CD14-positive monocyte (primary cell): ENCODE data around the gene ROBO4. TPM values are rescaled to one million over a fixed set of nuclear protein-coding genes. Genes with fewer than 3 reads are reported as not detected.

Experiments used
- DNase-seq, 3 donors: peaks; one replicate each; pipeline ENCODE4 v3.0.0-alpha.2; 2011 to 2022
- H2AFZ ChIP-seq: 2 replicates; pipeline ENCODE4 v1.6.0; 2012; ENCODE audit warnings: mild to moderate bottlenecking, low read depth, low read length, inconsistent platforms; ENCODE audit not compliant: insufficient read depth, poor library complexity, severe bottlenecking
- H3K27ac ChIP-seq, 2 donors: 1 replicate in 1 of 2; 2 replicates in 1 of 2; pipeline ENCODE4 v1.5.1; 2012 to 2013; ENCODE audit warnings: low read length in 2 of 2, control low read depth in 1 of 2, inconsistent platforms in 1 of 2, low read depth in 1 of 2, mild to moderate bottlenecking in 1 of 2
- H3K27me3 ChIP-seq, 2 donors: one replicate each; pipeline versions ENCODE4 v1.6.0 to v1.6.1; 2011 to 2013; ENCODE audit warnings: low read length in 2 of 2; ENCODE audit not compliant: control insufficient read depth in 2 of 2, insufficient read depth in 2 of 2
- H3K36me3 ChIP-seq, 2 donors: replicated peaks in 1 of 2; 1 replicate in 1 of 2; 2 replicates in 1 of 2; pipeline versions ENCODE4 v1.5.1 to v1.6.1; 2012 to 2013; ENCODE audit warnings: low read length in 2 of 2, control low read depth in 1 of 2, inconsistent platforms in 1 of 2, mild to moderate bottlenecking in 1 of 2; ENCODE audit not compliant: insufficient read depth in 2 of 2, control insufficient read depth in 1 of 2
- H3K4me1 ChIP-seq, 2 donors: 1 replicate in 1 of 2; 2 replicates in 1 of 2; pipeline versions ENCODE4 v1.5.1 to v1.6.1; 2012 to 2013; ENCODE audit warnings: low read length in 2 of 2, control low read depth in 1 of 2, inconsistent platforms in 1 of 2, mild to moderate bottlenecking in 1 of 2, moderate library complexity in 1 of 2; ENCODE audit not compliant: insufficient read depth in 2 of 2, control insufficient read depth in 1 of 2
- H3K4me2 ChIP-seq: replicated peaks from 2 replicates; pipeline ENCODE3; 2012; ENCODE audit warnings: low read length, moderate library complexity, mild to moderate bottlenecking; ENCODE audit not compliant: poor library complexity, severe bottlenecking; ENCODE audit errors: extremely low read depth
- H3K4me3 ChIP-seq, 3 experiments: fragments of 200-600 bp in 1 of 3; sonication (generic) in 1 of 3; replicated peaks in 1 of 3; 1 replicate in 2 of 3; 2 replicates in 1 of 3; pipeline ENCODE4 v1.5.1; 2011 to 2013; ENCODE audit warnings: low read length in 3 of 3, mild to moderate bottlenecking in 3 of 3, control low read depth in 2 of 3, low read depth in 2 of 3, inconsistent platforms in 1 of 3, moderate library complexity in 1 of 3
- H3K79me2 ChIP-seq: 2 replicates; pipeline ENCODE4 v1.6.0; 2012; ENCODE audit warnings: mild to moderate bottlenecking, control low read depth, inconsistent platforms, low read length, moderate library complexity; ENCODE audit not compliant: insufficient read depth
- H3K9ac ChIP-seq: 2 replicates; pipeline ENCODE4 v1.6.0; 2017; ENCODE audit warnings: low read length, mild to moderate bottlenecking; ENCODE audit not compliant: insufficient read depth, poor library complexity, severe bottlenecking
- H3K9me3 ChIP-seq, 2 donors: replicated peaks in 1 of 2; 1 replicate in 1 of 2; 2 replicates in 1 of 2; pipeline versions ENCODE4 v1.5.1 to v1.6.1; 2012 to 2013; ENCODE audit warnings: low read length in 2 of 2, control low read depth in 1 of 2; ENCODE audit not compliant: control insufficient read depth in 1 of 2, insufficient read depth in 1 of 2
- H4K20me1 ChIP-seq: 2 replicates; pipeline ENCODE4 v1.6.0; 2012; ENCODE audit warnings: mild to moderate bottlenecking, low read length, control low read depth, moderate library complexity; ENCODE audit not compliant: insufficient read depth
- H3K27ac Mint-ChIP-seq, 7 donors: one replicate each; pipeline ENCODE4 v1.8.0; 2020; ENCODE audit warnings: mild to moderate bottlenecking in 7 of 7, mixed read lengths in 7 of 7, moderate library complexity in 6 of 7, inconsistent platforms in 2 of 7
- H3K27me3 Mint-ChIP-seq, 3 donors: one replicate each; pipeline ENCODE4 v1.8.0; 2021 to 2022; ENCODE audit warnings: low read depth in 3 of 3, mild to moderate bottlenecking in 3 of 3, mixed read lengths in 3 of 3, moderate library complexity in 3 of 3, inconsistent platforms in 1 of 3
- H3K36me3 Mint-ChIP-seq, 2 donors: one replicate each; pipeline ENCODE4 v1.8.0; 2020; ENCODE audit warnings: mixed read lengths in 2 of 2, inconsistent platforms in 1 of 2, mild to moderate bottlenecking in 1 of 2
- H3K4me1 Mint-ChIP-seq: one replicate; pipeline ENCODE4 v1.8.0; 2020; ENCODE audit warnings: mild to moderate bottlenecking, mixed read lengths
- H3K4me3 Mint-ChIP-seq, 2 donors: one replicate each; pipeline ENCODE4 v1.8.0; 2020; ENCODE audit warnings: mild to moderate bottlenecking in 2 of 2, mixed read lengths in 2 of 2, moderate library complexity in 1 of 2
- H3K9me3 Mint-ChIP-seq, 7 donors: one replicate each; pipeline ENCODE4 v1.8.0; 2020 to 2022; ENCODE audit warnings: mixed read lengths in 7 of 7, mild to moderate bottlenecking in 6 of 7, moderate library complexity in 6 of 7, inconsistent platforms in 2 of 7
- WGBS: methylation state at CpG from one replicate; pipeline ENCODE4 v1.1.5; 2013; ENCODE audit warnings: missing lambda C conversion rate; ENCODE audit not compliant: insufficient coverage; 5-methylcytosine and 5-hydroxymethylcytosine counted together
- intact Hi-C, 2 donors: fragments of 100-400 bp; cut with micrococcal nuclease; formaldehyde crosslinking; loops; one replicate each; pipeline versions ENCODE4 v1.15.0 to v1.15.1; 2023
- polyA plus RNA-seq, 3 donors: library from polyadenylated mRNA; depleted of rRNA in 1 of 3; unstranded in 2 of 3; stranded (reverse) in 1 of 3; fragments of 300-500 nt in 2 of 3; fragments of >200 nt in 1 of 3; fragmentation: Illumina TruSeq in 2 of 3; gene quantifications; 1 replicate in 2 of 3; 2 replicates in 1 of 3; pipeline ENCODE4 v1.2.3, GENCODE V29; 2012 to 2021
- TF ChIP-seq, protein P1 (sequence below): fragments of 200-600 bp; IDR thresholded peaks from one replicate; pipeline ENCODE4 v1.8.0; 2022; ENCODE audit warnings: antibody characterized with exemption, mild to moderate bottlenecking

ROBO4 gene
- polyA plus RNA-seq, 3 donors, result 0.19 to 0.20 TPM; not detected in 1

DNA sequence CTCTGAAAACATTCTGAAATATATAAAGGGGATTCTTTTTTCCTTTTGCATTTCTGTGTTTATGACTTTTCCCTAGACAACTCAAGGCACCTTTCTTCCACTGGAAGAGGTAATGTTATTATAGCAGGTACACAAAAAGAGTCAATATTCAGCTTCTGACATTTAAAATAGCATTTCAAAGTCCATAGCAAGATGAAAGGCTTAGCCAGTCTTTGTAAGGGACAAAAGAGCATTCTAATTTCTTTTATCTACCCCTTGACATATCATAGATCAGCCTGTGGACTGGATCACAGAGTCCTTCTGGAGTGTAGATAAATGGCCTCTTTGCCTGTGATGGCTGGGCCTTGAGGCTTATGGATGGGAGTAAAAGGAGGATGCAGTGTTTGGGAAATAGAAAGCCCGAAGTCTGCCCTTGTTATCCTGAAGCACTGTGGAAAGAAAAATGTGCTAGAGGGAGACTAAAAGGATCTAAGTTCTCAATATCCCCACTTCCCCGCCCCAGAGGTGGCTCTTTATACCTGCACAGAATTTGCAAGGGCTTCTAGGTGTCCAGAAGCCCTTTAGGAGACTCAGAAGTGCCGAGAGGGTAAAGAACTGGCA, 39.8 kb upstream of the ROBO4 start:
- TF ChIP-seq, protein P1, sequence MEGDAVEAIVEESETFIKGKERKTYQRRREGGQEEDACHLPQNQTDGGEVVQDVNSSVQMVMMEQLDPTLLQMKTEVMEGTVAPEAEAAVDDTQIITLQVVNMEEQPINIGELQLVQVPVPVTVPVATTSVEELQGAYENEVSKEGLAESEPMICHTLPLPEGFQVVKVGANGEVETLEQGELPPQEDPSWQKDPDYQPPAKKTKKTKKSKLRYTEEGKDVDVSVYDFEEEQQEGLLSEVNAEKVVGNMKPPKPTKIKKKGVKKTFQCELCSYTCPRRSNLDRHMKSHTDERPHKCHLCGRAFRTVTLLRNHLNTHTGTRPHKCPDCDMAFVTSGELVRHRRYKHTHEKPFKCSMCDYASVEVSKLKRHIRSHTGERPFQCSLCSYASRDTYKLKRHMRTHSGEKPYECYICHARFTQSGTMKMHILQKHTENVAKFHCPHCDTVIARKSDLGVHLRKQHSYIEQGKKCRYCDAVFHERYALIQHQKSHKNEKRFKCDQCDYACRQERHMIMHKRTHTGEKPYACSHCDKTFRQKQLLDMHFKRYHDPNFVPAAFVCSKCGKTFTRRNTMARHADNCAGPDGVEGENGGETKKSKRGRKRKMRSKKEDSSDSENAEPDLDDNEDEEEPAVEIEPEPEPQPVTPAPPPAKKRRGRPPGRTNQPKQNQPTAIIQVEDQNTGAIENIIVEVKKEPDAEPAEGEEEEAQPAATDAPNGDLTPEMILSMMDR, result no peak
- no peak overlapping the region for H3K27ac ChIP-seq
- Mint-ChIP-seq H3K27ac (no peak overlapping the region), H3K36me3 (no peaks in the 10 kb centered on the region), H3K4me1 (no peaks in the 10 kb centered on the region), H3K27me3 (peaks cover 2 to 8% (median 5%) of the 10 kb centered on the region in 3 donors), H3K9me3 (peaks cover 2 to 13% (median 5%) of the 10 kb centered on the region in 7 donors), H3K4me3 (no peak overlapping the region)
- no peak overlapping the region for H3K9ac ChIP-seq
- no peak overlapping the region for H2AFZ ChIP-seq
- no peak overlapping the region for H3K4me2 ChIP-seq
- DNase-seq, result no peak
- peaks cover 0 to 2% of the 10 kb centered on the region in 2 donors for H3K27me3 ChIP-seq
- H3K36me3 ChIP-seq, result no peaks in the 10 kb centered on the region
- peaks cover 0 to 5% of the 10 kb centered on the region in 2 donors for H3K9me3 ChIP-seq
- no peak overlapping the region for H3K4me3 ChIP-seq
- H4K20me1 ChIP-seq, result no peaks in the 10 kb centered on the region
- no peaks in the 10 kb centered on the region for H3K79me2 ChIP-seq
- 40% methylated on average over 1 of the region's 3 CpGs for WGBS
- intact Hi-C loops, result no loop called here
- H3K4me1 ChIP-seq, result no peaks in the 10 kb centered on the region

DNA sequence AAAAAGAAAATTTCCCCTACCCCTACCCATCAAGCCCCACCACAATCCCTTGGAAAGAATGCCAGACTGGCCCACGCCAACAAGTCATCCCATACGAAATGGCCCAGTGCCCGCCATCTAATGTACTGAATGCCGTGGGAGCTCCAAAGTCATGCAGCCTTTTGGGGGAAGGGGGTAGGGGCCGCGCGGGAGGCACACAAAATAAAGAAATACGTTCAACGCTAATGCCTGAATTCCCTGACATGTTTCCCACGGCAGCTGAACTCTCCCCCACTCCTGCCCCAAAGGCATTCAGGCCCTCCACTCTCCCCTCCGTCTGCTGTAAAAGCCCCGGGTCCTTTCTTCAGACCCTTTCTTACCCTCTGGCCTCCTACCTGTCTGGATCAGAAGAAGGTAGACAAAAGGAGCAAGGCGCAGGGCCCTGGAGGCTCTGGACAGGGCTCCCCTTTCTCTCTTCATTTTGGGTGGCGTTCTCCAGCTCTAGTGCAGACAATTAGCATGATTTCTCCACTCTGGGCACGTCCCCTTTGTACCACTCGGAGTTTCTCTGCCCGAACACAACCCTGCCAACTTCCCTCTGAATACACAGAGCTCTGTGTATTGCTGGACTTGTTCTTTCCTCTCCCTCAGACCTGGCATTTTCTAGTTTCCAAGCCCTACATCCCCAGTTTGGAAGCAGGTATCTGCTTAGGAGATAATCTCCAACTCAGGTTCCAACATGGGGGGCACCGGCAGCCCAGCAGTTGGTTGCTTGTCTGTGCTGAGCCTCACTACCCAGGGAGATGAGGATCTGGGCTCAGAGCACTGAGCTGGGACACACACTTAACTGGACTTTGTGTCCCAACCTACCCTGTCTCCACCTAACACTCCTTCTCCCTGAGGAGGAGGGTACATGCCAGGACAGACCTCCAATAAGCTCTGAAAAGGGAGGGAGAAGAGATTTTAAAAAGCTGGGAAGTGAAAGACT, 38.2 kb upstream of the ROBO4 start, which contains the start of gene HEPACAM:
Gene HEPACAM, minus strand, starts transcription at position 500 of the 967 bp plus-strand sequence. Its CDS starts 41 bp downstream, at position 459.
- Histone ChIP-seq H3K27me3 (peaks cover 0 to 2% of the 10 kb centered on the region in 2 donors), H4K20me1 (no peaks in the 10 kb centered on the region), H2AFZ (no peak within 1 kb of the TSS), H3K36me3 (no peaks in the 10 kb centered on the region), H3K9me3 (peaks cover 0 to 5% of the 10 kb centered on the region in 2 donors), H3K4me2 (no peak within 1 kb of the TSS), H3K79me2 (no peaks in the 10 kb centered on the region), H3K9ac (no peak within 1 kb of the TSS), H3K4me1 (no peaks in the 10 kb centered on the region), H3K27ac (no peak within 1 kb of the TSS), H3K4me3 (no peak within 1 kb of the TSS)
- TF ChIP-seq, protein P1, result no peak
- Mint-ChIP-seq H3K36me3 (no peaks in the 10 kb centered on the region), H3K27ac (peak within 1 kb of the TSS in 1 of 7 donors; percentile 58), H3K27me3 (peaks cover 2 to 7% (median 6%) of the 10 kb centered on the region in 3 donors), H3K9me3 (peaks cover 2 to 13% (median 5%) of the 10 kb centered on the region in 7 donors), H3K4me1 (peaks cover under 1% of the 10 kb centered on the region), H3K4me3 (no peak within 1 kb of the TSS)
- WGBS, result 97% methylated on average over 14 of the region's 18 CpGs
- intact Hi-C loops, result no loop called here
- no peak for DNase-seq
